GM12878 (cell line): ENCODE results near the gene AGRN. TPM values are rescaled to one million over a fixed set of nuclear protein-coding genes. Genes with fewer than 3 reads are reported as not detected.

ENCODE experiments used
- polyA plus RNA-seq, 11 experiments: library from polyadenylated mRNA; depleted of rRNA in 4 of 11; unstranded in 6 of 11; stranded (reverse) in 5 of 11; fragments of >200 nt; fragmentation: Nextera tagmentation in 4 of 11; fragmentation: Illumina TruSeq in 1 of 11; extraction: Ambion mirVana in 4 of 11; extraction: Trizol in 1 of 11; gene quantifications; 1 replicate in 1 of 11; 2 replicates in 10 of 11; pipeline versions ENCODE4 v1.2.1 to v1.2.3, GENCODE V29; 2011 to 2016; ENCODE audit warnings: inconsistent platforms in 2 of 11, missing spikeins in 2 of 11, low read depth in 1 of 11
- small RNA-seq: library from RNA; depleted of rRNA; stranded (forward); fragments of <200 nt; gene quantifications from one replicate; pipeline ENCODE3, GENCODE V24; 2014
- total RNA-seq, 4 experiments: library from RNA; depleted of rRNA in 3 of 4; stranded (reverse); fragments of >200 nt in 3 of 4; fragmentation: Illumina TruSeq in 1 of 4; extraction: Trizol in 1 of 4; gene quantifications; 2 replicates each; pipeline versions ENCODE4 v1.2.1 to v1.2.3, GENCODE V29; 2013 to 2021

The AGRN gene
- total and polyA plus RNA-seq, 10 of the 15 experiments (the other 5 are each of a cell fraction or from before 2014, with no cell fraction given) = 0.02 to 41.8 (median 4.1) TPM

Small RNAs within 50 kb of the gene (small RNA-seq; reads per million reads assigned to genes)
- gene AL645608.3 = not detected

Other genes starting within 250 kb of the AGRN start
Only the 7 nearest of the 15 such genes appear.
- gene NOC2L, start 60.9 kb upstream of the AGRN start, total RNA-seq (2014; rRNA removed) = 92.5 and 107 TPM in 2 replicates
- gene NOC2L, start 60.9 kb upstream of the AGRN start, total RNA-seq (2014; rRNA removed; fragmentation: Illumina TruSeq; extraction: Trizol) = 44.7 and 52.5 TPM in 2 replicates
- gene NOC2L, start 60.9 kb upstream of the AGRN start, total RNA-seq (2021) = 115 and 132 TPM in 2 replicates
- gene NOC2L, start 60.9 kb upstream of the AGRN start, polyA plus RNA-seq (2011; rRNA removed) = 19.2 and 40.7 TPM in 2 replicates
- 26.6 and 48.6 TPM in 2 replicates for gene NOC2L, start 60.9 kb upstream of the AGRN start, polyA plus RNA-seq (2014; fragmentation: Illumina TruSeq; extraction: Trizol)
- 1 to 10 TPM; 1.3 to 4.6 TPM for gene NOC2L, start 60.9 kb upstream of the AGRN start, polyA plus RNA-seq (2014; fragmentation: Nextera tagmentation; extraction: Ambion mirVana)
- 76.1 and 88.9 TPM in 2 replicates for gene NOC2L, start 60.9 kb upstream of the AGRN start, polyA plus RNA-seq (2014; rRNA removed)
- gene NOC2L, start 60.9 kb upstream of the AGRN start, polyA plus RNA-seq (2016; fragmentation: Nextera tagmentation; extraction: Ambion mirVana) = 100 to 1,000 TPM; 154 to 171 TPM
- gene KLHL17, start 59.5 kb upstream of the AGRN start, total RNA-seq (2014; rRNA removed) = 14.9 and 18.2 TPM in 2 replicates
- gene KLHL17, start 59.5 kb upstream of the AGRN start, total RNA-seq (2014; rRNA removed; fragmentation: Illumina TruSeq; extraction: Trizol) = 3.6 and 4.0 TPM in 2 replicates
- 27.2 and 30.6 TPM in 2 replicates for gene KLHL17, start 59.5 kb upstream of the AGRN start, total RNA-seq (2021)
- gene KLHL17, start 59.5 kb upstream of the AGRN start, polyA plus RNA-seq (2011; rRNA removed) = 3.5 and 8.4 TPM in 2 replicates
- 0.32 and 2.3 TPM in 2 replicates for gene KLHL17, start 59.5 kb upstream of the AGRN start, polyA plus RNA-seq (2014; fragmentation: Illumina TruSeq; extraction: Trizol)
- gene KLHL17, start 59.5 kb upstream of the AGRN start, polyA plus RNA-seq (2014; fragmentation: Nextera tagmentation; extraction: Ambion mirVana) = under 1 TPM; 0.03 to 0.35 TPM
- 28.2 and 35.0 TPM in 2 replicates for gene KLHL17, start 59.5 kb upstream of the AGRN start, polyA plus RNA-seq (2014; rRNA removed)
- 1 to 10 TPM; 1.3 to 6.6 TPM for gene KLHL17, start 59.5 kb upstream of the AGRN start, polyA plus RNA-seq (2016; fragmentation: Nextera tagmentation; extraction: Ambion mirVana)
- gene PLEKHN1, start 53.6 kb upstream of the AGRN start, total RNA-seq (2014; rRNA removed) = 0.22 and 0.23 TPM in 2 replicates
- gene PLEKHN1, start 53.6 kb upstream of the AGRN start, total RNA-seq (2014; rRNA removed; fragmentation: Illumina TruSeq; extraction: Trizol) = not detected in 2 replicates
- 0.26 and 0.43 TPM in 2 replicates for gene PLEKHN1, start 53.6 kb upstream of the AGRN start, total RNA-seq (2021)
- gene PLEKHN1, start 53.6 kb upstream of the AGRN start, polyA plus RNA-seq (2011; rRNA removed) = 0.04 TPM in 1 of 2 replicates, not detected in the other
- not detected in 2 replicates for gene PLEKHN1, start 53.6 kb upstream of the AGRN start, polyA plus RNA-seq (2014; fragmentation: Illumina TruSeq; extraction: Trizol)
- not detected for gene PLEKHN1, start 53.6 kb upstream of the AGRN start, polyA plus RNA-seq (2014; fragmentation: Nextera tagmentation; extraction: Ambion mirVana)
- gene PLEKHN1, start 53.6 kb upstream of the AGRN start, polyA plus RNA-seq (2014; rRNA removed) = 0.14 and 0.70 TPM in 2 replicates
- gene PLEKHN1, start 53.6 kb upstream of the AGRN start, polyA plus RNA-seq (2016; fragmentation: Nextera tagmentation; extraction: Ambion mirVana) = not detected
- gene PERM1, start 38.0 kb upstream of the AGRN start, total RNA-seq (2014; rRNA removed) = not detected in 2 replicates
- gene PERM1, start 38.0 kb upstream of the AGRN start, total RNA-seq (2014; rRNA removed; fragmentation: Illumina TruSeq; extraction: Trizol) = not detected in 2 replicates
- gene PERM1, start 38.0 kb upstream of the AGRN start, total RNA-seq (2021) = not detected in 2 replicates
- not detected in 2 replicates for gene PERM1, start 38.0 kb upstream of the AGRN start, polyA plus RNA-seq (2011; rRNA removed)
- not detected in 2 replicates for gene PERM1, start 38.0 kb upstream of the AGRN start, polyA plus RNA-seq (2014; fragmentation: Illumina TruSeq; extraction: Trizol)
- gene PERM1, start 38.0 kb upstream of the AGRN start, polyA plus RNA-seq (2014; fragmentation: Nextera tagmentation; extraction: Ambion mirVana) = not detected
- gene PERM1, start 38.0 kb upstream of the AGRN start, polyA plus RNA-seq (2014; rRNA removed) = not detected in 2 replicates
- gene PERM1, start 38.0 kb upstream of the AGRN start, polyA plus RNA-seq (2016; fragmentation: Nextera tagmentation; extraction: Ambion mirVana) = not detected
- gene HES4, start 20.0 kb upstream of the AGRN start, total RNA-seq (2014; rRNA removed) = 0.73 and 0.76 TPM in 2 replicates
- not detected in 2 replicates for gene HES4, start 20.0 kb upstream of the AGRN start, total RNA-seq (2014; rRNA removed; fragmentation: Illumina TruSeq; extraction: Trizol)
- 0.97 and 1.2 TPM in 2 replicates for gene HES4, start 20.0 kb upstream of the AGRN start, total RNA-seq (2021)
- 0.62 and 1.7 TPM in 2 replicates for gene HES4, start 20.0 kb upstream of the AGRN start, polyA plus RNA-seq (2011; rRNA removed)
- gene HES4, start 20.0 kb upstream of the AGRN start, polyA plus RNA-seq (2014; fragmentation: Illumina TruSeq; extraction: Trizol) = not detected in 2 replicates
- not detected for gene HES4, start 20.0 kb upstream of the AGRN start, polyA plus RNA-seq (2014; fragmentation: Nextera tagmentation; extraction: Ambion mirVana)
- gene HES4, start 20.0 kb upstream of the AGRN start, polyA plus RNA-seq (2014; rRNA removed) = 0.75 and 0.85 TPM in 2 replicates
- gene HES4, start 20.0 kb upstream of the AGRN start, polyA plus RNA-seq (2016; fragmentation: Nextera tagmentation; extraction: Ambion mirVana) = under 1 TPM in 1 of 2 experiments, not detected in 1; 0.44 TPM
- gene ISG15, start 6.6 kb upstream of the AGRN start, total RNA-seq (2014; rRNA removed) = 357 and 384 TPM in 2 replicates
- gene ISG15, start 6.6 kb upstream of the AGRN start, total RNA-seq (2014; rRNA removed; fragmentation: Illumina TruSeq; extraction: Trizol) = 72.7 and 74.1 TPM in 2 replicates
- gene ISG15, start 6.6 kb upstream of the AGRN start, total RNA-seq (2021) = 282 and 338 TPM in 2 replicates
- gene ISG15, start 6.6 kb upstream of the AGRN start, polyA plus RNA-seq (2011; rRNA removed) = 108 and 314 TPM in 2 replicates
- 1.3 and 7.8 TPM in 2 replicates for gene ISG15, start 6.6 kb upstream of the AGRN start, polyA plus RNA-seq (2014; fragmentation: Illumina TruSeq; extraction: Trizol)
- 100 to 1,000 TPM in 1 of 2 experiments, 10 to 100 TPM in 1; 68.9 to 126 TPM for gene ISG15, start 6.6 kb upstream of the AGRN start, polyA plus RNA-seq (2014; fragmentation: Nextera tagmentation; extraction: Ambion mirVana)
- gene ISG15, start 6.6 kb upstream of the AGRN start, polyA plus RNA-seq (2014; rRNA removed) = 378 and 409 TPM in 2 replicates
- gene ISG15, start 6.6 kb upstream of the AGRN start, polyA plus RNA-seq (2016; fragmentation: Nextera tagmentation; extraction: Ambion mirVana) = 100 to 1,000 TPM; 266 to 307 TPM
- 0.06 TPM in 1 of 2 replicates, not detected in the other for gene RNF223, start 54.2 kb downstream of the AGRN start, total RNA-seq (2014; rRNA removed)
- gene RNF223, start 54.2 kb downstream of the AGRN start, total RNA-seq (2014; rRNA removed; fragmentation: Illumina TruSeq; extraction: Trizol) = not detected in 2 replicates
- gene RNF223, start 54.2 kb downstream of the AGRN start, total RNA-seq (2021) = not detected in 2 replicates
- not detected in 2 replicates for gene RNF223, start 54.2 kb downstream of the AGRN start, polyA plus RNA-seq (2011; rRNA removed)
- gene RNF223, start 54.2 kb downstream of the AGRN start, polyA plus RNA-seq (2014; fragmentation: Illumina TruSeq; extraction: Trizol) = not detected in 2 replicates
- gene RNF223, start 54.2 kb downstream of the AGRN start, polyA plus RNA-seq (2014; fragmentation: Nextera tagmentation; extraction: Ambion mirVana) = not detected
- not detected in 2 replicates for gene RNF223, start 54.2 kb downstream of the AGRN start, polyA plus RNA-seq (2014; rRNA removed)
- gene RNF223, start 54.2 kb downstream of the AGRN start, polyA plus RNA-seq (2016; fragmentation: Nextera tagmentation; extraction: Ambion mirVana) = not detected